ENCODE data around the gene LFNG. TPM values are rescaled to one million over a fixed set of nuclear protein-coding genes. Genes with fewer than 3 reads are reported as not detected.

The LFNG gene
- polyA plus RNA-seq, 1 experiment, result 3.1 TPM

DNA sequence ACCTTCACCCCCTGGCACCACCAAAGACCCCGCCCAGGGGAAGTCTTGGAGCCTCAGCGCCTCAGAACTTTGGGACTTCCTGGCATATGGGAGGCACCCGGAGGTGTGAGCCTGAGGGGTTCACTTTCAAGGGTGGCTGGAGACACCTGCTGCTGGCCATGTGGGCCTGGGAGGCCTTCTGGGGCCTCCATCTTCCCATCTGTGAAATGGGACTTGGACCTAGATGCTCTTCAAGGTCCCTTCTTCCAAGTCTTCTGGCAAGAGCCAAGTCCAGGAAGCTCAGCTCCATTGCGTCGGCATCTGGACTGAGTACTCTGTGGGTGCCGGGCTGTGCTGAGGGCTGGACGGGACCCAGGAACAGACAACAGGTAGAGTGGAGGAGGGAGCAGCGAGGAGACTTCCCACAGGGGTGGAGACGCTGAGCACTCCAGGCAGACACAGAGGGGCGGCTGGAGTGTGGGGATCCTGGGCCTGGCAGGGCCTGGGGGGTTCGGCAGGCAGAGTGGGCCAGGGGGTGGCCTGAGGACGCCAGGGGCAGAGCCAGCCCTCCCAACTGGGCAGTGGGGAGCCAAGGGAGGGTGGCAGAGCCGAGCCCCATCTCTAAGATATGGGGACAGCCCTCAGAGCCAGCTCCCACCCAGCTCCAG lies 9.3 kb upstream of the LFNG start:
- TF ChIP-seq, protein P1, sequence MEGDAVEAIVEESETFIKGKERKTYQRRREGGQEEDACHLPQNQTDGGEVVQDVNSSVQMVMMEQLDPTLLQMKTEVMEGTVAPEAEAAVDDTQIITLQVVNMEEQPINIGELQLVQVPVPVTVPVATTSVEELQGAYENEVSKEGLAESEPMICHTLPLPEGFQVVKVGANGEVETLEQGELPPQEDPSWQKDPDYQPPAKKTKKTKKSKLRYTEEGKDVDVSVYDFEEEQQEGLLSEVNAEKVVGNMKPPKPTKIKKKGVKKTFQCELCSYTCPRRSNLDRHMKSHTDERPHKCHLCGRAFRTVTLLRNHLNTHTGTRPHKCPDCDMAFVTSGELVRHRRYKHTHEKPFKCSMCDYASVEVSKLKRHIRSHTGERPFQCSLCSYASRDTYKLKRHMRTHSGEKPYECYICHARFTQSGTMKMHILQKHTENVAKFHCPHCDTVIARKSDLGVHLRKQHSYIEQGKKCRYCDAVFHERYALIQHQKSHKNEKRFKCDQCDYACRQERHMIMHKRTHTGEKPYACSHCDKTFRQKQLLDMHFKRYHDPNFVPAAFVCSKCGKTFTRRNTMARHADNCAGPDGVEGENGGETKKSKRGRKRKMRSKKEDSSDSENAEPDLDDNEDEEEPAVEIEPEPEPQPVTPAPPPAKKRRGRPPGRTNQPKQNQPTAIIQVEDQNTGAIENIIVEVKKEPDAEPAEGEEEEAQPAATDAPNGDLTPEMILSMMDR (IDR thresholded peaks at IDR 0.05; ENCODE audit: insufficient read depth, low read depth, low read length), result no peak
- ChIA-PET POLR2A (no interaction called here), CTCF (interaction anchor here (0.8 to 1.3 kb wide), 2 partner anchors 12 to 41 kb away, joined by 3 to 4 read pairs; no protein-coding TSS in a partner anchor)
- H3K27me3 ChIP-seq (ENCODE audit: control insufficient read depth, insufficient read depth, low read length), result no peaks in the 10 kb centered on the region
- H3K36me3 ChIP-seq (ENCODE audit: control insufficient read depth, insufficient read depth, low read length), result no peaks in the 10 kb centered on the region
- no peak overlapping the region for H3K4me3 ChIP-seq (ENCODE audit: low read depth, low read length)
- no peak for DNase-seq (ENCODE audit: low read depth)

DNA sequence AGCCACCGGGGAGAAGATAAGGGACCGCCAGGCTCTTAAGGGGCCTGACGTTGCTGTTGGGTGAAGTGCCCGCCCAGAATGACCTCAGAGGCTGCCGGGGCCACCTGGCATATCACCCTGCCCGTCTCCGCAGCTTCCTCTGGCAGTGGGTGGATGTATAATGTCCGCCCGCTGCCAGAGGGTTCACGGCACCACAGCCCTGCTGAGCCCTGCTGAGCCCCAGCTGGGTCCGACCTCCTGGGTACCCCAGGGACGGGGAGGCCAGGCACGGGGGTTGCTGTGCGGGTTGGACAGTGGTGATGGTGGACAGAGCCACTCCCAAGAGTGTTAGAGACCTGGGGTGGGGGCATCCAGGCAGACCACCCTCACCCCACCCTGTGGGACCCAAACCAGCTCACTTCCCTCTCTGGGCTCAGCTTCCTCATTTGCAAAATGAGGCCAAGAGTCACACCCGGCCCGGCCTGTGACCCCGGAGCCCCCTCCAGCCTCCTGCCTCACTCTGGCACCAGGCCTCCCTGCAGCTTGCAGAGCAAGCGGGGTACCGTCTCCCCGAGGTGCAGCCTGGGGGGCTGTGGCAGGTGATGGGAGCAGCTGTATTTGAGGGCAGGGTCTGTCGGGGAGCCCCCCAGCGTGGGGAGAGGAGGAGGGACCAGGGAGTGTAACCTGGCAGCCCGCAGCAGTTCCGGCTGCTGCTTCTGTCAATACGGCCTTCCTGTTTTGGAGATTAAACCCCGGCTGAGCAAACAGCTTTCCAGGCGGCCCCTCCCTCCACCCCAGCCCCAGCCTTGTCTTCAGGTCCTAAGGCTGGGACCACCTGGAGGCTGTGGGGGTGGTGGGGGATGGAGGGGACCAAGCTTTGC lies 8.4 kb upstream of the LFNG start:
- TF ChIP-seq, protein P1 (IDR thresholded peaks at IDR 0.05; ENCODE audit: insufficient read depth, low read depth, low read length), result no peak
- POLR2A ChIA-PET, result no interaction called here
- H3K36me3 ChIP-seq (ENCODE audit: control insufficient read depth, insufficient read depth, low read length), result no peaks in the 10 kb centered on the region
- H3K27me3 ChIP-seq (ENCODE audit: control insufficient read depth, insufficient read depth, low read length), result no peaks in the 10 kb centered on the region
- CTCF ChIA-PET, result interaction anchor here (0.8 to 1.3 kb wide), 2 partner anchors 11 to 42 kb away, joined by 3 to 4 read pairs; no protein-coding TSS in a partner anchor
- no peak for DNase-seq (ENCODE audit: low read depth)
- H3K4me3 ChIP-seq (ENCODE audit: low read depth, low read length), result no peak overlapping the region

DNA sequence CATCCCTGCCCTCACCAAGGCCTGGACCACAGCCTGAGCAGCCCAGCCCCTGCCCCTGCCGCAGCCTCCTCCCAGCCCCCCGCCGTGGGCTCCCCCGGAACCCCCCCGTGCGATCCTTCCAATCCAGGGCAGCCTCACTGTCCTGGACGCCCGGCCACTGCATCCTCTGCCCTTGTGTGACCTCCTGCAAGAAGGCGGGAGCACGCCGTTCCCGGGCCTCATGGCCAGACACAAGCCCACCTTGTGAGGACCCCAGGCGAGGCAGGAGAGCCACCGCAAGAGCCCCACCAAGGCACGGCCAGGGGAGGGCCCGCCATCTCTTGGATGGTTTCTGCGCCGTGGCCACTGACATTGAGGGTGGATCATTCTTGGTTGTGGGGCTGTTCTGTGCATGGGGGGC lies 7.8 kb upstream of the LFNG start:
- ChIA-PET POLR2A (no interaction called here), CTCF (no interaction called here)
- Histone ChIP-seq H3K27me3 (ENCODE audit: control insufficient read depth, insufficient read depth, low read length) (no peaks in the 10 kb centered on the region), H3K36me3 (ENCODE audit: control insufficient read depth, insufficient read depth, low read length) (no peaks in the 10 kb centered on the region), H3K4me3 (ENCODE audit: low read depth, low read length) (no peak overlapping the region)
- TF ChIP-seq, protein P1 (IDR thresholded peaks at IDR 0.05; ENCODE audit: insufficient read depth, low read depth, low read length), result no peak
- no peak for DNase-seq (ENCODE audit: low read depth)

DNA sequence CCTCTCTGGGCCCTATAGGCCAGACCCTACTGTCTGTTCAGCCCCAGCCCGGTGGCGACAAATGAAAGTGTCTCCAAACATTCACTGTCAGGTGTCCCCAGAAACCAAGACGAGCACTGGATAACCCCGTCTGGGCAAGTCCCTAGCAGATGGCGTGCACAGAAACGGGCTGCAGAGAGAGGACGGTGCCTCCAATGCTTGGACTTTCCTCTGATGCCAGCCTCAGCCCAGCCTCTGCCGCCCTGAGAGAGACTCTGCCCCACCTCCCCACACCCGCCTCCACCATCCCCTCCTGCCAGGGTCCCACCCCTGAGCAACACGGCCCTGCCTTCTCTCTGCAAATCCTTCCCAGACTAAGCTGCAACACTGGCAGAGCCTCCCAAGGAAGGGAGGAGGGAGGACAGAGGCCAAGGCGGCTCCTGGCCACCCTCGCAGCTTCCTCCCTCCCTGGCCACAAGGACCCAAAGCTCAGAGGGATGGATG lies 7.4 kb upstream of the LFNG start:
- Histone ChIP-seq H3K4me3 (ENCODE audit: low read depth, low read length) (no peak overlapping the region), H3K36me3 (ENCODE audit: control insufficient read depth, insufficient read depth, low read length) (no peaks in the 10 kb centered on the region), H3K27me3 (ENCODE audit: control insufficient read depth, insufficient read depth, low read length) (no peaks in the 10 kb centered on the region)
- CTCF ChIA-PET, result no interaction called here
- TF ChIP-seq, protein P1 (IDR thresholded peaks at IDR 0.05; ENCODE audit: insufficient read depth, low read depth, low read length), result no peak
- POLR2A ChIA-PET, result no interaction called here
- no peak for DNase-seq (ENCODE audit: low read depth)

DNA sequence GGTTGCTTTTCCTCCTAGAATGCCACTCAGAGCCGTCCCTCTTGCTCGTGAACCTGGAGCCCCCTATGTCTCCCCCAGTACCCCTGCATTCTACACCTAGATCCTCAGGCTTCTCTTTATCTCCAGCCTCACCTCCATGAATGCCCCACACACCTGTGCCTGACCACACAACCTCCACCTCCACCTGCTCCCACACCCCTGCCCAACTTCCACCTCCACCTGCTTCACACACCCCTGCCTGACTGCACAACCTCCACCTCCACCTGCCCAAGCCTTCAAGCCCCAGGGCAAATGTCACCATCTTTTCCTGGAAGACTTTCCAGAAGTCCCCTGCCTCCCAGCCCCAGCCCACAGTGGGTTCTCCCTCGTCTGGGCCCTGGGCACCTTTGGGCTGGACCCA lies 6.9 kb upstream of the LFNG start:
- Histone ChIP-seq H3K27me3 (ENCODE audit: control insufficient read depth, insufficient read depth, low read length) (no peaks in the 10 kb centered on the region), H3K4me3 (ENCODE audit: low read depth, low read length) (no peak overlapping the region), H3K36me3 (ENCODE audit: control insufficient read depth, insufficient read depth, low read length) (no peaks in the 10 kb centered on the region)
- TF ChIP-seq, protein P1 (IDR thresholded peaks at IDR 0.05; ENCODE audit: insufficient read depth, low read depth, low read length), result no peak
- ChIA-PET POLR2A (no interaction called here), CTCF (no interaction called here)
- DNase-seq (ENCODE audit: low read depth), result no peak

Measured in BJ (cell line).